RWPE2 (cell line): Measurements from ENCODE around the gene EPB41L2.
A peak's percentile ranks its signal among the peaks of the same experiment; 100 is the strongest.
"Not testable (repeated sequence)": the region's sequence is repeated elsewhere in the genome, so short reads cannot be mapped to it uniquely, and the experiment has no call there.

Source experiments
- ATAC-seq: fragments of 200-7000 bp; cut with Tn5 transposase; 3 replicates; pipeline ENCODE4 v1.9.1; 2021; ENCODE audit warnings: low read depth
- DNase-seq: peaks from one replicate; pipeline ENCODE4 v3.0.0-alpha.2; 2020; ENCODE audit warnings: low spot score
- H3K27ac ChIP-seq: fragments of 450-650 bp; 2 replicates; pipeline ENCODE4 v1.5.1; 2017; ENCODE audit warnings: mild to moderate bottlenecking; ENCODE audit not compliant: poor library complexity, severe bottlenecking
- H3K27me3 ChIP-seq: fragments of 250-450 bp; sonication (Bioruptor Pico); 2 replicates; pipeline ENCODE4 v1.5.1; 2021; ENCODE audit warnings: mild to moderate bottlenecking, moderate library complexity; ENCODE audit not compliant: insufficient read depth, poor library complexity, severe bottlenecking
- H3K36me3 ChIP-seq: fragments of 250-450 bp; sonication (Bioruptor Pico); 2 replicates; pipeline ENCODE4 v1.5.1; 2020; ENCODE audit warnings: low read depth, mild to moderate bottlenecking, moderate library complexity
- H3K4me1 ChIP-seq: fragments of 250-450 bp; sonication (Bioruptor Pico); 2 replicates; pipeline ENCODE4 v1.5.1; 2021; ENCODE audit warnings: mild to moderate bottlenecking, moderate library complexity; ENCODE audit not compliant: insufficient read depth, poor library complexity, severe bottlenecking
- H3K4me3 ChIP-seq: fragments of 250-450 bp; sonication (Bioruptor Pico); 2 replicates; pipeline ENCODE4 v1.5.1; 2021; ENCODE audit warnings: mild to moderate bottlenecking, moderate library complexity; ENCODE audit not compliant: severe bottlenecking
- H3K9me3 ChIP-seq: fragments of 250-450 bp; sonication (Bioruptor Pico); 2 replicates; pipeline ENCODE4 v1.5.1; 2021; ENCODE audit warnings: mild to moderate bottlenecking, moderate library complexity; ENCODE audit not compliant: severe bottlenecking
- CTCF ChIP-seq: fragments of 450-650 bp; IDR thresholded peaks from one replicate; pipeline ENCODE4 v1.5.1; 2017; ENCODE audit warnings: mild to moderate bottlenecking, moderate library complexity; ENCODE audit not compliant: poor library complexity, severe bottlenecking

Gene EPB41L2

DNA sequence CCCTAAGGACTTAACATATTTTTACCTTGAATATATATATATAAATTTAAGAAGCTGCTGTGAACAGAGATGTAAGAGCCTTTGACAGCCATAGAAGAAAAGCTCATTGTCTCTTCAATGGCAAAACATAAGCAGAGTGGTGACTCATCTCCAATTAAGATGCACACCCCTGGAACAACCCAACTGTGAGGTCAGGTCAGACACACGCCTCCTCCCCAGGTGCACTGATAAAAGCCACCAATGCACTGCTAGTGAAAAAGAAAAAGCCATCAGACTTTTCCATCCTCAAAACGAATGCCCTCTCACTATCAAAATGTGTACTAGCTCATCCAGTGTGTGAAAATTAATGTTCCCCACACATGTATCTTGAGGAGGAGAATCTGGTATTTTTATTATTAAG is 135.7 kb downstream of the EPB41L2 start:
- ATAC-seq: peak; percentile 66; the same call in 2 of the 3 replicates
- Histone ChIP-seq H3K27ac (no peak overlapping the region), H3K36me3 (0 out of 2 replicates have a peak, but pooled peaks cover 4% of the 10 kb centered on the region), H3K4me3 (no peak overlapping the region), H3K4me1 (no peaks in the 10 kb centered on the region), H3K27me3 (no peaks in the 10 kb centered on the region), H3K9me3 (no peaks in the 10 kb centered on the region)
- no peak for TF ChIP-seq CTCF
- DNase-seq: no peak

- no peak overlapping the region for H3K4me3 ChIP-seq
- no peaks in the 10 kb centered on the region for H3K9me3 ChIP-seq
- H3K4me1 ChIP-seq: no peaks in the 10 kb centered on the region
- no peak for ATAC-seq
- no peak for DNase-seq
- H3K27me3 ChIP-seq: no peaks in the 10 kb centered on the region
- 0 out of 2 replicates have a peak, but pooled peaks cover 4% of the 10 kb centered on the region for H3K36me3 ChIP-seq
- no peak overlapping the region for H3K27ac ChIP-seq
- no peak for TF ChIP-seq CTCF
Measured at GRCh38 chr6:130923350-130923749, 139.7 kb downstream of the EPB41L2 start.

DNA sequence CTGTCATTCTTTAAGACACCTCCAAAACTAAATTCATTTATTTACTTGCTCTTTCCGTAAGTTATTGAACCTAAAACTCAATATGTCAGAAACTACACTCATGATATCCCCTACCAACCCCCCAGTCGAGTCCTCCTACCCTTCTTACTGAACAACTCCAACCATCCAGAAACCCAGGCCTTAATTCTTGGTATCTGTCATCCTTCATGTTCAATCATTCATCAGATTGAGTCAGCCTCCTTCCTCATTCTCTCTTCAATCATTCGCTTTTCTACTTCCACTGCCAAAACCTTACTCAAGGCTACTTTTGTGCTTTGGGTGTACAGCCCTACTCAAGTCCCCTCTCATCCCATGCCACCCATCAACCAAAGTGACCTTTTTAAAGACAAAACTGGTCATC is 140.1 kb downstream of the EPB41L2 start:
- Histone ChIP-seq H3K27ac (no peak overlapping the region), H3K4me1 (no peaks in the 10 kb centered on the region), H3K9me3 (no peaks in the 10 kb centered on the region), H3K36me3 (0 out of 2 replicates have a peak, but pooled peaks cover 4% of the 10 kb centered on the region), H3K27me3 (no peaks in the 10 kb centered on the region), H3K4me3 (no peak overlapping the region)
- ATAC-seq: no peak
- DNase-seq: no peak
- TF ChIP-seq CTCF: no peak

GRCh38 chr6:130920969-130921368 is 142.1 kb downstream of the EPB41L2 start:
- Histone ChIP-seq H3K36me3 (0 out of 2 replicates have a peak, but pooled peaks cover under 1% of the 10 kb centered on the region), H3K4me3 (no peak overlapping the region), H3K4me1 (no peaks in the 10 kb centered on the region), H3K27me3 (no peaks in the 10 kb centered on the region), H3K27ac (no peak overlapping the region), H3K9me3 (no peaks in the 10 kb centered on the region)
- no peak for ATAC-seq
- no peak for TF ChIP-seq CTCF
- DNase-seq: no peak

- no peak for TF ChIP-seq CTCF
- H3K36me3 ChIP-seq: no peaks in the 10 kb centered on the region
- no peaks in the 10 kb centered on the region for H3K9me3 ChIP-seq
- H3K27me3 ChIP-seq: no peaks in the 10 kb centered on the region
- no peak for DNase-seq
- ATAC-seq: no peak
- H3K4me1 ChIP-seq: no peaks in the 10 kb centered on the region
- no peak overlapping the region for H3K4me3 ChIP-seq
- H3K27ac ChIP-seq: no peak overlapping the region
Measured at GRCh38 chr6:130918171-130918570, 144.9 kb downstream of the EPB41L2 start.

GRCh38 chr6:130915606-130916005 is 147.4 kb downstream of the EPB41L2 start:
- not testable (repeated sequence) for H3K27ac ChIP-seq, DNase-seq, H3K9me3 ChIP-seq, H3K36me3 ChIP-seq, H3K4me3 ChIP-seq, H3K4me1 ChIP-seq, H3K27me3 ChIP-seq, ATAC-seq
